Fibroblast of mammary gland (primary cell): ENCODE results near the gene YJEFN3.

Experiments used
- DNase-seq: peaks from one replicate; pipeline ENCODE4 v3.0.0-alpha.2; 2010; ENCODE audit warnings: low read depth
- H3K4me3 ChIP-seq: 2 replicates; pipeline ENCODE4 v1.5.1; 2011; ENCODE audit warnings: low read depth, mild to moderate bottlenecking, low read length, moderate library complexity; ENCODE audit not compliant: control insufficient read depth
- TF ChIP-seq, protein P1 (sequence below): conservative IDR thresholded peaks from 2 replicates; pipeline ENCODE4 v1.5.1; 2011; ENCODE audit warnings: low read depth, low read length, inconsistent platforms; ENCODE audit not compliant: control insufficient read depth, insufficient read depth

The YJEFN3 gene

DNA sequence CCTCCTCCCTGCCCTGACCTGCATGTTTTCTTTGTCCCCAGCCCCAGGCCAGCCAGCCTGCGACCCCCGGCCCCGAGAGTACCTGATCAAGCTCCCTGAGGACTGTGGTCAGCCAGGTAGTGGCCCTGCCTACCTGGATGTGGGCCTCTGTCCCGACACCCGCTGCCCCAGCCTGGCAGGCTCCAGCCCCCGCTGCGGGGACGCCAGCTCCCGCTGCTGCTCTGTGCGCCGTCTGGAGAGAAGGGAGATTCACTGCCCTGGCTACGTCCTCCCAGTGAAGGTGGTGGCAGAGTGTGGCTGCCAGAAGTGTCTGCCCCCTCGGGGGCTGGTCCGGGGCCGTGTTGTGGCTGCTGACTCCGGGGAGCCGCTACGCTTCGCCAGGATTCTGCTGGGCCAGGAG lies 14.9 kb downstream of the YJEFN3 start:
- DNase-seq: no peak
- TF ChIP-seq, protein P1, sequence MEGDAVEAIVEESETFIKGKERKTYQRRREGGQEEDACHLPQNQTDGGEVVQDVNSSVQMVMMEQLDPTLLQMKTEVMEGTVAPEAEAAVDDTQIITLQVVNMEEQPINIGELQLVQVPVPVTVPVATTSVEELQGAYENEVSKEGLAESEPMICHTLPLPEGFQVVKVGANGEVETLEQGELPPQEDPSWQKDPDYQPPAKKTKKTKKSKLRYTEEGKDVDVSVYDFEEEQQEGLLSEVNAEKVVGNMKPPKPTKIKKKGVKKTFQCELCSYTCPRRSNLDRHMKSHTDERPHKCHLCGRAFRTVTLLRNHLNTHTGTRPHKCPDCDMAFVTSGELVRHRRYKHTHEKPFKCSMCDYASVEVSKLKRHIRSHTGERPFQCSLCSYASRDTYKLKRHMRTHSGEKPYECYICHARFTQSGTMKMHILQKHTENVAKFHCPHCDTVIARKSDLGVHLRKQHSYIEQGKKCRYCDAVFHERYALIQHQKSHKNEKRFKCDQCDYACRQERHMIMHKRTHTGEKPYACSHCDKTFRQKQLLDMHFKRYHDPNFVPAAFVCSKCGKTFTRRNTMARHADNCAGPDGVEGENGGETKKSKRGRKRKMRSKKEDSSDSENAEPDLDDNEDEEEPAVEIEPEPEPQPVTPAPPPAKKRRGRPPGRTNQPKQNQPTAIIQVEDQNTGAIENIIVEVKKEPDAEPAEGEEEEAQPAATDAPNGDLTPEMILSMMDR: no peak
- no peak overlapping the region for H3K4me3 ChIP-seq

DNA sequence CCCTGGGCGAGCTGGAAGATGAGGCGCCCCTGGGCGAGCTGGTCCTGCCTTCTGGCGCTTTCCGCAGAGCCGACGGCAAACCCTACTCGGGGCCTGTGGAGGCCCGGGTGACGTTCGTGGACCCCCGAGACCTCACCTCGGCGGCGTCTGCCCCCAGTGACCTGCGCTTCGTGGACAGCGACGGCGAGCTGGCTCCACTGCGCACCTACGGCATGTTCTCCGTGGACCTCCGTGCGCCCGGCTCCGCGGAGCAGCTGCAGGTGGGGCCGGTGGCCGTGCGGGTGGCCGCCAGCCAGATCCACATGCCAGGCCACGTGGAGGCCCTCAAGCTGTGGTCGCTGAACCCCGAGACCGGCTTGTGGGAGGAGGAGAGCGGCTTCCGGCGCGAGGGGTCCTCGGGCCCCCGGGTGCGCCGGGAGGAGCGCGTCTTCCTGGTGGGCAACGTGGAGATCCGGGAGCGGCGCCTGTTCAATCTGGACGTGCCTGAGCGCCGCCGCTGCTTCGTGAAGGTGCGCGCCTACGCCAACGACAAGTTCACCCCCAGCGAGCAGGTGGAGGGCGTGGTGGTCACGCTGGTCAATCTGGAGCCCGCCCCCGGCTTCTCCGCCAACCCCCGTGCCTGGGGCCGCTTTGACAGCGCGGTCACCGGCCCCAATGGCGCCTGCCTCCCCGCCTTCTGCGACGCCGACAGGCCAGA lies 15.7 kb downstream of the YJEFN3 start:
- H3K4me3 ChIP-seq: no peak overlapping the region
- TF ChIP-seq, protein P1: no peak
- DNase-seq: no peak

DNA sequence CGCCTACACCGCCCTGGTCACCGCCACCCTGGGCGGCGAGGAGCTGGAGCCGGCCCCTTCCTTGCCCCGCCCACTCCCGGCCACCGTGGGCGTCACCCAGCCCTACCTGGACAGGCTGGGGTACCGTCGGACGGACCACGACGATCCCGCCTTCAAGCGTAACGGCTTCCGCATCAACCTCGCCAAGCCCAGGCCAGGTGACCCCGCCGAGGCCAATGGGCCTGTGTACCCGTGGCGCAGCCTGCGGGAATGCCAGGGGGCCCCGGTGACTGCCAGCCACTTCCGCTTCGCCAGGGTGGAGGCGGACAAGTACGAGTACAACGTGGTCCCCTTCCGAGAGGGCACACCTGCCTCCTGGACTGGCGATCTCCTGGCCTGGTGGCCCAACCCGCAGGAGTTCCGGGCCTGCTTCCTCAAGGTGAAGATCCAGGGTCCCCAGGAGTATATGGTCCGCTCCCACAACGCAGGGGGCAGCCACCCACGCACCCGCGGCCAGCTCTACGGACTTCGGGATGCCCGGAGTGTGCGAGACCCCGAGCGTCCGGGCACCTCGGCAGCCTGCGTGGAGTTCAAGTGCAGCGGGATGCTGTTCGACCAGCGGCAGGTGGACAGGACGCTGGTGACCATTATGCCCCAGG lies 16.4 kb downstream of the YJEFN3 start:
- no peak overlapping the region for H3K4me3 ChIP-seq
- TF ChIP-seq, protein P1: no peak
- DNase-seq: no peak

DNA sequence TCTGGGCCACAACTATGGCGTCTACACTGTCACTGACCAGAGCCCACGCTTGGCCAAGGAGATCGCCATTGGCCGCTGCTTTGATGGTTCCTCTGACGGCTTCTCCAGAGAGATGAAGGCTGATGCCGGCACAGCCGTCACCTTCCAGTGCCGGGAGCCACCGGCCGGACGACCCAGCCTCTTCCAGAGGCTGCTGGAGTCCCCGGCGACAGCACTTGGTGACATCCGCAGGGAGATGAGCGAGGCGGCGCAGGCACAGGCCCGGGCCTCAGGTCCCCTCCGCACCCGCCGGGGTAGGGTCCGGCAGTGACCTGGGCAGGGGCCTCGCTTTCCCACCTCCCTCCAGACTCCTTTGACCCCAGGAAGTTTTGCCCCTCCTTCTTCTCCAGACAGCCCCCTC lies 17.0 kb downstream of the YJEFN3 start:
- TF ChIP-seq, protein P1: no peak
- DNase-seq: no peak
- H3K4me3 ChIP-seq: no peak overlapping the region

DNA sequence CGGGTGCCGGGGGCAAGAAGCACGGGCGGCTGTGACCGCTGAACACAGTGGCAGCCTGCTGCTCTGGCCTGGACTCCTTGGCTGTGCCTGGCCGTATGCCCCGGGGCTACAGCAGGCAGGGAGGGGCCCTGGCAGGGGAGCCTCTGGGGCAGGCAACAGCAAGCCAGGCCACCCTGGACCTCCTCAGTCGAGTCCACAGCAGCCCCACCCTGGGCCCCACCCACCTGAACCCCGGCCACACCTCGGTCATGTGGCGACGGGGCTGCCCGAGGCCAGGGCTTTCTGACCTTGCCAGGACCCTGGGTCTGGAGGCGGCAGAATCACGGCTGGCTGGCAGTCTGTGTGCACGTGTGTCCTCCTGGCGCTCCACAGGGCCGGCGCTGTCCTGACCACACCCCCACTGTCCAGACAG lies 18.0 kb downstream of the YJEFN3 start:
- no peak overlapping the region for H3K4me3 ChIP-seq
- TF ChIP-seq, protein P1: no peak
- no peak for DNase-seq

DNA sequence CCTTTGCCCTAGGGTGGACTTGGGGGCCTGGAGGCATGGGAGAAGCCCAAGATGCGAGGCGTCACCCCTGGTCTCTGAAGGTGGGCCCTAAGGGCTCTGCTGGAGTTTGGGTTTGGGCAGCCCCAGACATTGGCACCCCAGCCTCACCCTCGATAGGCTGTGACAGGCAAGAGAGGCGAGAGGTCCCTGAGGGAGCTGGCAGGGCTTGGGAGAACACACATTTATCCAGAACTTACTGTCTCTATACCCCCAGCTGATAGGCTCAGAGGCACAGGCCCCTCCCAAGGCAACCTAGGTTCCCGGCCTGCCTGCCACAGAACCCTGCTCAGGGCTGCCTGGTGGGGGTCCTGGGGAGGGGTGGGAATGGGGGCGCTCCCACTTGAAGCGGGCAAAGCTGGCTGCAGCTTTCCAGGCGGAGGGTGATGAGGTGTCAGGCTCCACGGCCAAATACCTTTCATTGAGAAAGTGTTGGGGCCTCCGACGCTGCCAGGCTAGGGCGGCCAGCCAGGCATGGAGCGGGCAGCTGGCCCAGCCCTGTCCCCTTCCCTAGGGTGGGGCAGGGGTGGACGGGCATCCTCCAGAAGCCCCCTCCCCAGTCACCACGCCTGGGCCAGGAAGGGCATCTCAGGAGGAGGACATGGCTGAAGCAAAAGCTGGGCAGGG lies 19.1 kb downstream of the YJEFN3 start:
- TF ChIP-seq, protein P1: no peak
- H3K4me3 ChIP-seq: no peak overlapping the region
- DNase-seq: no peak
